PC-9 (cell line): ENCODE measurements around the gene ANKLE1. TPM values are rescaled to one million over a fixed set of nuclear protein-coding genes. Genes with fewer than 3 reads are reported as not detected.

Experiments
- Bru-seq: library from RNA; stranded (reverse); fragments of 400-500 nt; gene quantifications from one replicate; lab custom pipeline; 2021; lab: Mats Ljungman, UMichigan
- BruChase-seq, 2 experiments: library from RNA; stranded (reverse); fragments of 400-500 nt; gene quantifications; one replicate each; lab custom pipeline; 2021; lab: Mats Ljungman, UMichigan
- BruUV-seq: library from RNA; stranded (reverse); fragments of 400-500 nt; replicated peaks from 2 replicates; lab custom pipeline; 2021; lab: Mats Ljungman, UMichigan
- CTCF ChIA-PET: fragments of 300-600 bp; sonication (Branson Sonifier 250); formaldehyde crosslinking; loops from one replicate; lab custom pipeline; 2022; ENCODE audit warnings: antibody characterized with exemption; lab: Charles Lee
- POLR2A ChIA-PET: fragments of 300-600 bp; sonication (Branson Sonifier 250); formaldehyde crosslinking; loops from one replicate; lab custom pipeline; 2022; ENCODE audit warnings: antibody characterized with exemption; ENCODE audit not compliant: unreplicated experiment; lab: Charles Lee
- DNase-seq, 2 experiments: peaks; one replicate each; pipeline versions ENCODE4 v3.0.0 to v3.0.0-alpha.2; 2015 to 2022; ENCODE audit warnings: mixed read lengths in 1 of 2
- H2AFZ ChIP-seq: fragments of 200-600 bp; sonication (generic); 2 replicates; pipeline ENCODE4 v1.8.1; 2017; ENCODE audit warnings: antibody characterized with exemption
- H3F3A ChIP-seq: fragments of 200-600 bp; sonication (generic); 2 replicates; pipeline ENCODE4 v1.8.1; 2017; ENCODE audit warnings: antibody characterized with exemption, mild to moderate bottlenecking, low read depth; ENCODE audit not compliant: insufficient read depth
- H3K27ac ChIP-seq: fragments of 200-600 bp; sonication (generic); 2 replicates; pipeline ENCODE4 v1.6.1; 2016; ENCODE audit warnings: mixed run types
- H3K27me3 ChIP-seq: fragments of 200-600 bp; sonication (generic); 2 replicates; pipeline ENCODE4 v1.6.1; 2016; ENCODE audit warnings: low read depth, mixed run types; ENCODE audit not compliant: insufficient read depth
- H3K36me3 ChIP-seq: fragments of 200-600 bp; sonication (generic); 2 replicates; pipeline ENCODE4 v1.6.1; 2016; ENCODE audit warnings: low read depth, mixed run types
- H3K4me1 ChIP-seq: fragments of 200-600 bp; sonication (generic); replicated peaks from 2 replicates; pipeline ENCODE4 v1.6.1; 2016; ENCODE audit warnings: mixed run types; ENCODE audit not compliant: insufficient read depth
- H3K4me2 ChIP-seq: fragments of 200-600 bp; sonication (generic); 2 replicates; pipeline ENCODE4 v1.6.1; 2017; ENCODE audit warnings: mixed run types
- H3K4me3 ChIP-seq: fragments of 200-600 bp; sonication (generic); 2 replicates; pipeline ENCODE4 v1.6.1; 2016; ENCODE audit warnings: mixed run types
- H3K79me2 ChIP-seq: fragments of 200-600 bp; sonication (generic); 2 replicates; pipeline ENCODE4 v1.6.1; 2017; ENCODE audit warnings: low read depth, mixed run types
- H3K9me2 ChIP-seq: fragments of 200-600 bp; sonication (generic); 2 replicates; pipeline ENCODE4 v1.8.1; 2017; ENCODE audit warnings: mild to moderate bottlenecking; ENCODE audit not compliant: insufficient read depth
- H3K9me3 ChIP-seq: fragments of 200-600 bp; sonication (generic); 2 replicates; pipeline ENCODE4 v1.8.1; 2016; ENCODE audit warnings: low read depth; ENCODE audit not compliant: insufficient read depth
- H4K20me1 ChIP-seq: fragments of 200-600 bp; sonication (generic); 2 replicates; pipeline ENCODE4 v1.8.1; 2017; ENCODE audit not compliant: insufficient read depth
- EZH2 ChIP-seq: fragments of 200-600 bp; sonication (generic); IDR thresholded peaks from 2 replicates; pipeline ENCODE4 v1.8.0; 2017; ENCODE audit warnings: antibody characterized with exemption, low read depth
- intact Hi-C: fragments of 100-400 bp; cut with micrococcal nuclease; formaldehyde crosslinking; loops from one replicate; pipeline ENCODE4 v1.10.0; 2022; ENCODE audit not compliant: unreplicated experiment
- long read RNA-seq: library from polyadenylated mRNA; stranded (forward); transcript quantifications from one replicate; pipeline ENCODE4 v2.0.0, GENCODE V29; 2022
- total RNA-seq: library from RNA; stranded (reverse); gene quantifications from 2 replicates; pipeline ENCODE4 v1.2.3, GENCODE V29; 2021
- TF ChIP-seq, protein P1 (sequence below): fragments of 200-600 bp; sonication (generic); conservative IDR thresholded peaks from 2 replicates; pipeline ENCODE4 v1.6.1; 2017; ENCODE audit warnings: mixed run types, antibody characterized with exemption, mild to moderate bottlenecking, moderate library complexity

The ANKLE1 gene, protein sequence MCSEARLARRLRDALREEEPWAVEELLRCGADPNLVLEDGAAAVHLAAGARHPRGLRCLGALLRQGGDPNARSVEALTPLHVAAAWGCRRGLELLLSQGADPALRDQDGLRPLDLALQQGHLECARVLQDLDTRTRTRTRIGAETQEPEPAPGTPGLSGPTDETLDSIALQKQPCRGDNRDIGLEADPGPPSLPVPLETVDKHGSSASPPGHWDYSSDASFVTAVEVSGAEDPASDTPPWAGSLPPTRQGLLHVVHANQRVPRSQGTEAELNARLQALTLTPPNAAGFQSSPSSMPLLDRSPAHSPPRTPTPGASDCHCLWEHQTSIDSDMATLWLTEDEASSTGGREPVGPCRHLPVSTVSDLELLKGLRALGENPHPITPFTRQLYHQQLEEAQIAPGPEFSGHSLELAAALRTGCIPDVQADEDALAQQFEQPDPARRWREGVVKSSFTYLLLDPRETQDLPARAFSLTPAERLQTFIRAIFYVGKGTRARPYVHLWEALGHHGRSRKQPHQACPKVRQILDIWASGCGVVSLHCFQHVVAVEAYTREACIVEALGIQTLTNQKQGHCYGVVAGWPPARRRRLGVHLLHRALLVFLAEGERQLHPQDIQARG
- total RNA-seq, result 0.65 and 1.2 TPM in 2 replicates
- percentile 30 among the genes with signal in this experiment for Bru-seq, nascent RNA
- BruChase-seq, experiment 1, labeled RNA remaining after a 2-hour chase, result percentile 35 among the genes with signal in this experiment
- BruChase-seq, experiment 2, labeled RNA remaining after a 6-hour chase, result percentile 43 among the genes with signal in this experiment
- long read RNA-seq, result 0 reads

DNA sequence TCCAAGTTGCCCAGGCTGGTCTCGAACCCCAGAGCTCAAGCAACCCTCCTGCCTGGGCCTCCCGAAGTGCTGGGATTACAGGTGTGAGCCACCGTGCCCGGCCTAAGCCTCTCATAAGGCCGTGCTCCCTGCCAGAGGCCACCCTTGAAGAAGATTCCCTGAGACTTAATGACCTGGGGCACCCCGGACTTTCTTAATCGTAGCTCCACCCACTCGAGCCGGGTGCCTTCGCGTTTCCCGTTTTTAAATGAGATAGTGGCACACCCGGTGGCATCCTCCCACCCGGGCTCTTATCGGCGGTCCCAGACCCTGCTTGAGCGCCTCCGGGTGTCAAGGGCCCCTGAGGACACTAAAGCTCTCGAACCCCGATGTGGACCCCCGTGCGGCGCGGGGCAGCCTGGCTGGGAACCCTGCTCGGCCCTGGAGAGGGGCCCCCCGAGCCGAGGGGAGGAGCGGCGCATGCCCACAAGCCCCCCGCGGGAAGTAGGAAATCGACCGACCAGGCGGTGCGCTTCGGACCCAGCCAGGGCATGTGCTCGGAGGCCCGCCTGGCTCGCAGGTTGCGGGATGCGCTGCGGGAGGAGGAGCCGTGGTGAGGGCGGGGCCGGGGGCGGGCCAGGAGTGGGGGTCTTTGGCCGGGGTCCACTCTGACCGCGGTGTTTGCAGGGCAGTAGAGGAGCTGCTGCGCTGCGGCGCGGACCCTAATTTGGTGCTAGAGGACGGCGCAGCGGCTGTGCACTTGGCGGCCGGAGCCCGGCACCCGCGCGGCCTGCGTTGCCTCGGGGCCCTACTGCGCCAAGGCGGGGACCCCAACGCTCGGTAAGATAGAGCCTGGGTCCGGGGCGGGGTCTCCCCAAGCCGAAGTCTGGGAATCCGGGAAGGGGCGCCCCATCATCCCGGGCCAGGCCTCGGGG is at the start of gene ANKLE1:
Gene ANKLE1, plus strand, starts transcription at position 511 of the 914 bp plus-strand sequence. Its CDS starts 20 bp downstream, at position 531.
- 0 out of 2 replicates have a peak, but pooled peaks cover 4% of the 10 kb centered on the region for H3K36me3 ChIP-seq
- ChIA-PET POLR2A (no interaction called here), CTCF (interaction anchor here (0.6 to 1.0 kb wide), 5 partner anchors 22 to 372 kb away, joined by 3 to 8 read pairs (median 4); no protein-coding TSS in a partner anchor)
- TF ChIP-seq, protein P1, sequence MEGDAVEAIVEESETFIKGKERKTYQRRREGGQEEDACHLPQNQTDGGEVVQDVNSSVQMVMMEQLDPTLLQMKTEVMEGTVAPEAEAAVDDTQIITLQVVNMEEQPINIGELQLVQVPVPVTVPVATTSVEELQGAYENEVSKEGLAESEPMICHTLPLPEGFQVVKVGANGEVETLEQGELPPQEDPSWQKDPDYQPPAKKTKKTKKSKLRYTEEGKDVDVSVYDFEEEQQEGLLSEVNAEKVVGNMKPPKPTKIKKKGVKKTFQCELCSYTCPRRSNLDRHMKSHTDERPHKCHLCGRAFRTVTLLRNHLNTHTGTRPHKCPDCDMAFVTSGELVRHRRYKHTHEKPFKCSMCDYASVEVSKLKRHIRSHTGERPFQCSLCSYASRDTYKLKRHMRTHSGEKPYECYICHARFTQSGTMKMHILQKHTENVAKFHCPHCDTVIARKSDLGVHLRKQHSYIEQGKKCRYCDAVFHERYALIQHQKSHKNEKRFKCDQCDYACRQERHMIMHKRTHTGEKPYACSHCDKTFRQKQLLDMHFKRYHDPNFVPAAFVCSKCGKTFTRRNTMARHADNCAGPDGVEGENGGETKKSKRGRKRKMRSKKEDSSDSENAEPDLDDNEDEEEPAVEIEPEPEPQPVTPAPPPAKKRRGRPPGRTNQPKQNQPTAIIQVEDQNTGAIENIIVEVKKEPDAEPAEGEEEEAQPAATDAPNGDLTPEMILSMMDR, result no peak
- no peak for TF ChIP-seq EZH2
- peak within 1 kb of the TSS; percentile 56; the same call in 1 of the 2 replicates for H2AFZ ChIP-seq
- no peaks in the 10 kb centered on the region for H3K27me3 ChIP-seq
- H3K79me2 ChIP-seq, result no peaks in the 10 kb centered on the region
- H3K9me3 ChIP-seq, result no peaks in the 10 kb centered on the region
- BruUV-seq, result no TSS peak
- peak within 1 kb of the TSS; percentile 73 for H3K4me2 ChIP-seq
- peaks cover 33% of the 10 kb centered on the region for H3F3A ChIP-seq
- H3K9me2 ChIP-seq, result no peaks in the 10 kb centered on the region
- H3K4me1 ChIP-seq, result no peaks in the 10 kb centered on the region
- intact Hi-C loops, result loop anchor here (1.0 to 5.0 kb wide), 3 partner anchors 76 to 509 kb away; no protein-coding TSS in a partner anchor
- H3K4me3 ChIP-seq, result no peak within 1 kb of the TSS
- no peak within 1 kb of the TSS for H3K27ac ChIP-seq
- no peaks in the 10 kb centered on the region for H4K20me1 ChIP-seq
- no peak for DNase-seq

DNA sequence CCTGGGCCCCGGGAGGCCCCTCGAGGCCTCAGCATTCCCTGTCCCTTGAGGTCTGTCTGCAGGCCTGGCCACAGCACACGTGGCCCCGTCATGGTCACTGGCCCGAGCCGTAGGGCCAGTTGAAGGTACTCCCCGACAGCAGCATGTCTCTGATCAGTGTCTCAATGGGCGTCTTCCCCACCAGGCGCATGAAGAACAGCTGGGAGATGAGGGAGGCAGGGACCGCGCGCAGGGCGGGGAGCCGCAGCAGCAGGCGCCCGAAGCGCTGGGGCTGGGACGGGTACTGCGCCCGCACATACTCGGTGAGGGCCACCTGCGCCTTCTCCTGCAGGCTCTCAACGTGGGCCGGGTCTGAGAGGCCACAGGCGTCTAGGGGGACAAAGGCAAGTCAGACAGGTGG is 49.4 kb upstream of the ANKLE1 start:
- peak in 1 of 2 experiments; percentile 23 for DNase-seq
- Histone ChIP-seq H3F3A (peaks cover 77% of the 10 kb centered on the region), H3K9me3 (no peaks in the 10 kb centered on the region), H4K20me1 (peaks cover 53% of the 10 kb centered on the region), H3K27me3 (no peaks in the 10 kb centered on the region), H3K4me2 (no peak overlapping the region), H3K27ac (no peak overlapping the region), H3K36me3 (peaks cover 14% of the 10 kb centered on the region), H3K9me2 (no peaks in the 10 kb centered on the region), H3K79me2 (peaks cover 30% of the 10 kb centered on the region), H3K4me1 (no peaks in the 10 kb centered on the region), H3K4me3 (no peak overlapping the region), H2AFZ (no peak overlapping the region)
- ChIA-PET CTCF (no interaction called here), POLR2A (no interaction called here)
- no peak for TF ChIP-seq EZH2
- TF ChIP-seq, protein P1, result no peak
- intact Hi-C loops, result no loop called here
- no TSS peak for BruUV-seq
